GM11168 (cell line): ENCODE data around the gene CARD11.

Experiments
- in situ Hi-C: fragments of 300-500 bp; cut with MboI; formaldehyde crosslinking; loops from one replicate; pipeline ENCODE4 v1.12.0; 2022; ENCODE audit warnings: low sequenced_read_pairs; ENCODE audit not compliant: unreplicated experiment

The CARD11 gene

GRCh38 chr7:2919256-2919655 is 124.4 kb downstream of the CARD11 start:
- in situ Hi-C loops = no loop called here

GRCh38 chr7:2918406-2918805 is 125.3 kb downstream of the CARD11 start:
- in situ Hi-C loops = no loop called here

GRCh38 chr7:2915023-2915422 is 128.6 kb downstream of the CARD11 start:
- in situ Hi-C loops = no loop called here

- in situ Hi-C loops = no loop called here
Measured at GRCh38 chr7:2913760-2914387, 129.8 kb downstream of the CARD11 start.

- in situ Hi-C loops = no loop called here
Measured at GRCh38 chr7:2912684-2913439, 130.8 kb downstream of the CARD11 start.

- in situ Hi-C loops = no loop called here
Measured at GRCh38 chr7:2911466-2911865, 132.2 kb downstream of the CARD11 start.

- in situ Hi-C loops = no loop called here
Measured at GRCh38 chr7:2909471-2910039, 134.1 kb downstream of the CARD11 start.

- in situ Hi-C loops = no loop called here
Measured at GRCh38 chr7:2909043-2909442, 134.6 kb downstream of the CARD11 start.

- in situ Hi-C loops = no loop called here
Measured at GRCh38 chr7:2908103-2908683, 135.5 kb downstream of the CARD11 start.

GRCh38 chr7:2906197-2906931 is 137.3 kb downstream of the CARD11 start:
- in situ Hi-C loops = no loop called here

- in situ Hi-C loops = no loop called here
Measured at GRCh38 chr7:2905500-2905899, 138.2 kb downstream of the CARD11 start.

- in situ Hi-C loops = no loop called here
Measured at GRCh38 chr7:2905027-2905426, 138.6 kb downstream of the CARD11 start.

GRCh38 chr7:2904202-2904601 is 139.5 kb downstream of the CARD11 start:
- in situ Hi-C loops = no loop called here

- in situ Hi-C loops = no loop called here
Measured at GRCh38 chr7:2903682-2904162, 139.9 kb downstream of the CARD11 start.

GRCh38 chr7:2897023-2897422 is 146.6 kb downstream of the CARD11 start:
- in situ Hi-C loops = no loop called here

- in situ Hi-C loops = no loop called here
Measured at GRCh38 chr7:2896131-2896530, 147.5 kb downstream of the CARD11 start.

GRCh38 chr7:2894118-2894940 is 149.3 kb downstream of the CARD11 start:
- in situ Hi-C loops = no loop called here

GRCh38 chr7:2893411-2893861 is 150.2 kb downstream of the CARD11 start:
- in situ Hi-C loops = no loop called here

GRCh38 chr7:2892549-2892948 is 151.1 kb downstream of the CARD11 start:
- in situ Hi-C loops = no loop called here
